Measurements from ENCODE around the gene PLGRKT. TPM values are rescaled to one million over a fixed set of nuclear protein-coding genes. Genes with fewer than 3 reads are reported as not detected.
"Not testable (repeated sequence)": the region's sequence is repeated elsewhere in the genome, so short reads cannot be mapped to it uniquely, and the experiment has no call there.

PLGRKT gene
- polyA plus RNA-seq, 12 donors, result 21.4 to 65.3 (median 33.5) TPM; not detected in 1

DNA sequence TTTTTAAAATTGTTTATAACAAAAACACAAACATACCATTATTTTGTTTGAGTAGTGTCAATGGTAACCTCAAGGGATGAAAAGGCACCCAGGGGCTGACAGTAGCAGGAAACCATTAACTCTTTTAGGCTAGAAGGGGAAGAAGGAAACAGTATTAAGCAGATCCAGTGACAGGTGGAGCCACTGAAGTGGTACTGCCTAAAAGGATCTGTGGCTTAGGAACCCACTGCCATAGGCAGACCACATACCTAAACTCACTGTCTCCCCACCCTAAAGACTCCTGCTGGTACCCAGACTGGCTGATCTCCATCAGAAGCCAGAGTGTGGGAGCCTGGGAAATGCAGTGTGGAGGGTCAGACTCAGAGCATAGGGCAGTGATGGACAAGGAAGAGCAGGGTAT, 111.5 kb downstream of the PLGRKT start:
- no peak for DNase-seq

DNA sequence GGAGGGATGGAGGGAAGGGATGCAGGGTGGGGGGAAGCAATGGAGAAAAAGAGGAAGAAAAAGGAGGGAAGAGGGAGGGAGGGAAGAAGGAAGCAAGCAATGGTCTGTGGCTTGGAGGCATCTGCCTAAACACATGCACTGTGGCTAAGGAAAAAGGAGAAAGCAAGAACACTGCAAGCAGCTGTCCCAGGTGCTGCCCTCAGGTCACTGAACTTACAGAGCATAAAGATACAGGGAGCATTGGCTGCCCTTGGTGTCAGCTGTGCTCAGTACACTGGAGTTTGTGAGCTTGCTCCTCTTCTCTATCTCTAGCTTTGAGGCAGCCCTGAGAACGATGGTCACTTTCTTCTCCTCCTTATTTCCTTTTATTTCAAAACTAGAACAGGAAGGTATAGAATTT, 116.1 kb downstream of the PLGRKT start:
- not testable (repeated sequence) for DNase-seq

DNA sequence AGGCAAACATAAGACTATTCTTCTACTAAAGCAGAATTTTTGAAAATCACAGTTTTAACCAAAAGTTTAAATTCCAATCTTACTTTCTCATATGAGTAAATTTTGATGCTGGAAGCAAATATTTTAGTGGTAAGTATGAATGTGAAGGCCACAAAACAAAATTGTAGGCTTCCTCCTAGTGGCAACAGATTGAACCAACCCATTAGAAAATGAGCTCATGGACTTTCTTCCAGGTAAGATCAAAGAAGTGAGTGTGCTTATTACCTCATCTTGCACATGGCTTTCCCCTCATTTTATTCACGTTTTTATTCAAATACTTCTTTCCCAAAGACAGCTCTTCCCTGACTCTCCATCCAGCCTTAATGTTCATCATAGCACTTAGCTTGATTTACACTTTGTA, 116.7 kb downstream of the PLGRKT start:
- DNase-seq, result no peak

DNA sequence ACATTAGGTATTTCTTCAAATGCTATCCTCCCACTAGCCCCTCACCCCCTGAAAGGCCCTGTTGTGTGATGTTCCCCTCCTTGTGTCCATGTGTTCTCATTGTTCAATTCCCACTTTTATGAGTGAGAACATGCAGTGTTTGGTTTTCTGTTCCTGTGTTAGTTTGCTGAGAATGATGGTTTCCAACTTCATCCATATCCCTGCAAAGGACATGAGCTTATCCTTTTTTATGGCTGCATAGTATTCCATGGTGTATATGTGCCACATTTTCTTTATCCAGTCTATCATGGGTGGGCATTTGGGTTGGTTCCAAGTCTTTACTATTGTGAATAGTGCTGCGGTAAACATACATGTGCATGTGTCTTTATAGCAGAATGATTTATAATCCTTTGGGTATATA, 121.3 kb downstream of the PLGRKT start:
- not testable (repeated sequence) for DNase-seq

DNA sequence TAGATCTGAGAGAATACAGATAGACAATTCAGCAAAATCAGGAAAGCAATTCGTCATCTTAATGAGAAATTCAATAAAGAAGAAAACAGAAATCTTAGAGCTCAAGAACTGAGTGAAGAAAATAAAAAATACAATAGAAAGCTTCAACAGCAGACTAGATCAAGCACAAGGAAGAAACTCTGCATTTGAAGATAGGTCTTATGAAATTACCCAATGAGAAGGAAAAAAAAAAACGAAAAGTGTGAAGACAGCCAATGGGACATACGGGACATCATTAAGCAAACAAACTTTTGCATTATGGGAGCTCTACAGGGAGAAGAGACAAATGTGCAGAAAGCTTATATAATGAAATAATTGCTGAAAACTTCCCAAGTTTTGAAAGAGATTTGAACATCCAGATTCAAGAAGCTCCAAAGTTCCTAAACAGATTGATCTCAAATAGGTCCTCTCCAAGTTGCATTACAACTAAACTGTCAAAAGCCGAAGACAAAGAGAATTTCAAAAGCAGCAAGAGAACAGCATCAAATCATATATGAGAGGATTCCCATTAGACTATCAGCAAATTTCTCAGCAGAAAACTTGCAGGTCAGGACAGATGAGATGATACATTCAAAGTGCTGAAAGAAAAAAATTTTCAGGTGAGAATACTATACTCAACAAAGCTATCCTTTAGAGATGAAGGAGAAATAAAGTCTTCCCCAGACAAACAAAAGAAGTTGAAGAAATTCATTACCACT, 122.4 kb downstream of the PLGRKT start:
- DNase-seq, result no peak

DNA sequence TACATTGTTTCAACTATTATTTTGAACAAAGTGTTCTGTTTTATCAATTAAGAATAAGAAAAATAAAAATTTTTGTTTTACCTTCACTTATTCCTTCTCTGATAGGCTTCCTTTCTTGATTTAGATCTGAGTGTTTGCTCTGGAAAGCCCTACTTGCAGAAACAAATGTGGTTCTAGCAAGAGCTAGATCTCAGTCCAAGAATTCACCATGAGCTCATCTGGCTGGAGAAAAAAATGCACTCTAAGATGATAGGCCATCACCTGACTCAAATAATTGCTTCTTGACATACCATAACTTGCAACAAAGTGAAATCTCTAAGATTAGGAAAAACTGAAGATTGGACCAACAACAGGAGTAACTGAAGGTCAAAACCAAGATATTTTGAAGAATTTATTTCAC, 126.9 kb downstream of the PLGRKT start:
- no peak for DNase-seq

Other genes starting within 250 kb of the PLGRKT start
- gene INSL4, start 206.5 kb downstream of the PLGRKT start, polyA plus RNA-seq (ENCODE audit: insufficient read length in 12 of 12), result under 1 TPM in 1 of 12 donors, not detected in 11; 0.14 TPM
- 1 to 10 TPM in 6 of 12 donors, under 1 TPM in 4, not detected in 2; 0.54 to 2.9 (median 1.3) TPM for gene RLN2, start 133.2 kb downstream of the PLGRKT start, polyA plus RNA-seq (ENCODE audit: insufficient read length in 12 of 12)
- gene RLN1, start 98.0 kb downstream of the PLGRKT start, polyA plus RNA-seq (ENCODE audit: insufficient read length in 12 of 12), result 1 to 10 TPM in 1 of 12 donors, under 1 TPM in 6, not detected in 5; 0.22 to 1.1 (median 0.29) TPM
- gene CD274, start 12.6 kb upstream of the PLGRKT start, polyA plus RNA-seq (ENCODE audit: insufficient read length in 12 of 12), result 1 to 10 TPM in 8 of 12 donors, under 1 TPM in 2, not detected in 2; 0.41 to 1.7 (median 1.2) TPM
- gene PDCD1LG2, start 72.6 kb upstream of the PLGRKT start, polyA plus RNA-seq (ENCODE audit: insufficient read length in 12 of 12), result 1 to 10 TPM in 9 of 12 donors, under 1 TPM in 1, not detected in 2; 0.92 to 5.8 (median 2.6) TPM
- 10 to 100 TPM in 11 of 12 donors, not detected in 1; 10.8 to 26.4 (median 20.2) TPM for gene RIC1, start 191.2 kb upstream of the PLGRKT start, polyA plus RNA-seq (ENCODE audit: insufficient read length in 12 of 12)